Measurements from ENCODE around the gene GALNTL6.

GALNTL6 gene

GRCh38 chr4:172813359-172813923, 1000.2 kb downstream of the GALNTL6 start:
- no peak for DNase-seq (ENCODE audit: low read depth)

- no peak for DNase-seq (ENCODE audit: low read depth)
Observed at GRCh38 chr4:172815499-172816164, 1002.4 kb downstream of the GALNTL6 start.

- DNase-seq (ENCODE audit: low read depth) = no peak
Observed at GRCh38 chr4:172818901-172819300, 1005.7 kb downstream of the GALNTL6 start.

GRCh38 chr4:172819353-172819752, 1006.1 kb downstream of the GALNTL6 start:
- no peak for DNase-seq (ENCODE audit: low read depth)

GRCh38 chr4:172822331-172822730, 1009.1 kb downstream of the GALNTL6 start:
- DNase-seq (ENCODE audit: low read depth) = no peak

GRCh38 chr4:172826346-172826745, 1013.1 kb downstream of the GALNTL6 start:
- no peak for DNase-seq (ENCODE audit: low read depth)

GRCh38 chr4:172826861-172827260, 1013.7 kb downstream of the GALNTL6 start:
- DNase-seq (ENCODE audit: low read depth) = no peak

GRCh38 chr4:172830295-172830764, 1017.1 kb downstream of the GALNTL6 start:
- DNase-seq (ENCODE audit: low read depth) = no peak

- DNase-seq (ENCODE audit: low read depth) = no peak
Observed at GRCh38 chr4:172836661-172837060, 1023.5 kb downstream of the GALNTL6 start.

- no peak for DNase-seq (ENCODE audit: low read depth)
Observed at GRCh38 chr4:172838111-172838510, 1024.9 kb downstream of the GALNTL6 start.

- no peak for DNase-seq (ENCODE audit: low read depth)
Observed at GRCh38 chr4:172838943-172839342, 1025.7 kb downstream of the GALNTL6 start.

- no peak for DNase-seq (ENCODE audit: low read depth)
Observed at GRCh38 chr4:172842779-172843178, 1029.6 kb downstream of the GALNTL6 start.

- no peak for DNase-seq (ENCODE audit: low read depth)
Observed at GRCh38 chr4:172843192-172843591, 1030.0 kb downstream of the GALNTL6 start.

- no peak for DNase-seq (ENCODE audit: low read depth)
Observed at GRCh38 chr4:172844556-172844955, 1031.4 kb downstream of the GALNTL6 start.

- no peak for DNase-seq (ENCODE audit: low read depth)
Observed at GRCh38 chr4:172845281-172845680, 1032.1 kb downstream of the GALNTL6 start.

- no peak for DNase-seq (ENCODE audit: low read depth)
Observed at GRCh38 chr4:172850838-172851237, 1037.6 kb downstream of the GALNTL6 start.

- DNase-seq (ENCODE audit: low read depth) = no peak
Observed at GRCh38 chr4:172851534-172851933, 1038.3 kb downstream of the GALNTL6 start.

- no peak for DNase-seq (ENCODE audit: low read depth)
Observed at GRCh38 chr4:172857026-172857425, 1043.8 kb downstream of the GALNTL6 start.

GRCh38 chr4:172858731-172859230, 1045.6 kb downstream of the GALNTL6 start:
- DNase-seq (ENCODE audit: low read depth) = no peak

GRCh38 chr4:172865103-172865502, 1051.9 kb downstream of the GALNTL6 start:
- no peak for DNase-seq (ENCODE audit: low read depth)

- DNase-seq (ENCODE audit: low read depth) = no peak
Observed at GRCh38 chr4:172865531-172866127, 1052.4 kb downstream of the GALNTL6 start.

- DNase-seq (ENCODE audit: low read depth) = no peak
Observed at GRCh38 chr4:172866421-172866820, 1053.2 kb downstream of the GALNTL6 start.

GRCh38 chr4:172867835-172868234, 1054.6 kb downstream of the GALNTL6 start:
- no peak for DNase-seq (ENCODE audit: low read depth)
